ENCODE measurements around the gene FGD2. TPM values are rescaled to one million over a fixed set of nuclear protein-coding genes. Genes with fewer than 3 reads are reported as not detected.

FGD2 gene
- total RNA-seq, 1 experiment from 2014 or later: 0.19 TPM

DNA sequence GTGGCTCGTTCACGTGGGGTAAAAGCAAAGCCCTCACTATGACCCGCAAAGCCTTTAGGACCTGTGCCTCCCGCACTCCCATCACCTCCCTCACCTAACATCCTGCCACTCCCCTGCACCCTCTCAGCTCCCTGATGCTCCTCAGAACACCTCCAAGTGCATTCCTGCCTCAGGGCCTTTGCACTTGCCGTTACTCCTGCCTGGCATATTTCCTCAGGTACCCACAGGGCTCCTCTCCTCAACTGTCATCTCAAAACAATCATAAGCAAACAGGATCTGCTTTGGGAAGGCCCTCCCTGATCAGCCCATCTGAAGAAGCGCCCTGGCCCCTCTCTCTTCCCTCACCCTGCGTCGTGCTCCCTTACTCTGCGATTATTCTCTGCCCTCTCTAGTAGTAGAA lies 49.1 kb downstream of the FGD2 start:
- Mint-ChIP-seq H3K36me3 (ENCODE audit: insufficient read depth, unreplicated experiment) (peaks cover 6% of the 10 kb centered on the region), H3K27me3 (ENCODE audit: unreplicated experiment) (no peaks in the 10 kb centered on the region), H3K9me3 (ENCODE audit: low read depth, unreplicated experiment) (no peaks in the 10 kb centered on the region), H3K27ac (ENCODE audit: unreplicated experiment) (no peak overlapping the region), H3K4me3 (ENCODE audit: low read depth, unreplicated experiment) (no peak overlapping the region), H3K4me1 (ENCODE audit: low read depth, unreplicated experiment) (peaks cover 69% of the 10 kb centered on the region)
- no peak for DNase-seq
- intact Hi-C loops (cut with micrococcal nuclease; ENCODE audit: unreplicated experiment): no loop called here
- no peak for TF ChIP-seq CTCF (IDR thresholded peaks at IDR 0.05; ENCODE audit: unreplicated experiment)
- CTCF ChIA-PET: interaction anchor here (0.6 to 4.2 kb wide), 2 partner anchors 71 to 156 kb away, joined by 3 to 18 read pairs; no protein-coding TSS in a partner anchor
- no TSS peak for BruUV-seq (replicated peaks)

GRCh38 chr6:37056112-37056403 lies 50.6 kb downstream of the FGD2 start:
- Mint-ChIP-seq H3K27ac (ENCODE audit: unreplicated experiment) (no peak overlapping the region), H3K36me3 (ENCODE audit: insufficient read depth, unreplicated experiment) (peaks cover 6% of the 10 kb centered on the region), H3K27me3 (ENCODE audit: unreplicated experiment) (no peaks in the 10 kb centered on the region), H3K4me3 (ENCODE audit: low read depth, unreplicated experiment) (peak overlapping the region; percentile 0), H3K4me1 (ENCODE audit: low read depth, unreplicated experiment) (peaks cover 75% of the 10 kb centered on the region), H3K9me3 (ENCODE audit: low read depth, unreplicated experiment) (no peaks in the 10 kb centered on the region)
- no peak for TF ChIP-seq CTCF (IDR thresholded peaks at IDR 0.05; ENCODE audit: unreplicated experiment)
- intact Hi-C loops (cut with micrococcal nuclease; ENCODE audit: unreplicated experiment): loop anchor here (5.0 kb wide), 2 partner anchors 34 to 46 kb away; no protein-coding TSS in a partner anchor
- no TSS peak for BruUV-seq (replicated peaks)
- DNase-seq: no peak
- CTCF ChIA-PET: interaction anchor here (0.7 to 5.4 kb wide), 14 partner anchors 12 to 114 kb away, joined by 3 to 58 read pairs (median 4); partner anchors contain the start of gene PIM1

GRCh38 chr6:37056439-37057127 lies 51.1 kb downstream of the FGD2 start:
- TF ChIP-seq CTCF (IDR thresholded peaks at IDR 0.05; ENCODE audit: unreplicated experiment): no peak
- H3K27ac Mint-ChIP-seq (ENCODE audit: unreplicated experiment): peak overlapping the region; percentile 7
- H3K4me1 Mint-ChIP-seq (ENCODE audit: low read depth, unreplicated experiment): peaks cover 75% of the 10 kb centered on the region
- intact Hi-C loops (cut with micrococcal nuclease; ENCODE audit: unreplicated experiment): loop anchor here (5.0 kb wide), 2 partner anchors 34 to 46 kb away; no protein-coding TSS in a partner anchor
- H3K9me3 Mint-ChIP-seq (ENCODE audit: low read depth, unreplicated experiment): no peaks in the 10 kb centered on the region
- H3K27me3 Mint-ChIP-seq (ENCODE audit: unreplicated experiment): no peaks in the 10 kb centered on the region
- peaks cover 3% of the 10 kb centered on the region for H3K36me3 Mint-ChIP-seq (ENCODE audit: insufficient read depth, unreplicated experiment)
- DNase-seq: peak; percentile 84
- BruUV-seq (replicated peaks): no TSS peak
- CTCF ChIA-PET: interaction anchor here (0.7 to 5.4 kb wide), 15 partner anchors 11 to 114 kb away, joined by 3 to 58 read pairs (median 3); partner anchors contain the start of gene PIM1
- H3K4me3 Mint-ChIP-seq (ENCODE audit: low read depth, unreplicated experiment): peak overlapping the region; percentile 0

GRCh38 chr6:37057128-37057471 lies 51.6 kb downstream of the FGD2 start:
- DNase-seq: no peak
- no peak for TF ChIP-seq CTCF (IDR thresholded peaks at IDR 0.05; ENCODE audit: unreplicated experiment)
- H3K4me3 Mint-ChIP-seq (ENCODE audit: low read depth, unreplicated experiment): peak overlapping the region; percentile 0
- BruUV-seq (replicated peaks): no TSS peak
- intact Hi-C loops (cut with micrococcal nuclease; ENCODE audit: unreplicated experiment): loop anchor here (5.0 kb wide), 2 partner anchors 35 to 45 kb away; no protein-coding TSS in a partner anchor
- no peaks in the 10 kb centered on the region for H3K9me3 Mint-ChIP-seq (ENCODE audit: low read depth, unreplicated experiment)
- CTCF ChIA-PET: interaction anchor here (1.0 to 5.4 kb wide), 9 partner anchors 11 to 113 kb away, joined by 3 to 58 read pairs (median 3); partner anchors contain the start of gene PIM1
- H3K36me3 Mint-ChIP-seq (ENCODE audit: insufficient read depth, unreplicated experiment): no peaks in the 10 kb centered on the region
- H3K27me3 Mint-ChIP-seq (ENCODE audit: unreplicated experiment): no peaks in the 10 kb centered on the region
- peak overlapping the region; percentile 7 for H3K27ac Mint-ChIP-seq (ENCODE audit: unreplicated experiment)
- H3K4me1 Mint-ChIP-seq (ENCODE audit: low read depth, unreplicated experiment): peaks cover 71% of the 10 kb centered on the region
